ENCODE data around the gene WWC1.
"Not testable (repeated sequence)": the region's sequence is repeated elsewhere in the genome, so short reads cannot be mapped to it uniquely, and the experiment has no call there.

WWC1 gene

DNA sequence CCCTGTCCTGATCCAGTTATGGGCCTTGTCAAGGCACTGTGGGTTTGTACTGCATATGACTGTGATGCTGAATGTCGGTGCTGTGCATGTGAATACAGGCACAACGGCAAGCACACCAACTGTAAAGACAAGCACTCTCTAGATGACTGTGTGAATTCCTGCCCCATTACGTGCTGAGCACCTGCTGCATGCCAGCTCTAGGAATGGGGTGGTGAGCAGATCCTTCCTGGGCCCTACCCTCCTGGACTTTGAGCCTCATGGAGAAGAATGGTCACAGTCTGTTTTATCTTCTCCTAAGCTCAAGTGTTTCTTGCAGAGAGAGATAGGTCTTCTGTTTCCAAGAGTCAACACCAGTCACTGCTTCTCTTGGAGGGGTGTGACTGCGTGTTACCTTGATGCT is 138.9 kb downstream of the WWC1 start:
- no peak for FAIRE-seq
- no peak for DNase-seq (ENCODE audit: insufficient read length, low spot score)

GRCh38 chr5:168432903-168433302 is 141.5 kb downstream of the WWC1 start:
- DNase-seq (ENCODE audit: insufficient read length, low spot score) (no peak), FAIRE-seq (no peak)

DNA sequence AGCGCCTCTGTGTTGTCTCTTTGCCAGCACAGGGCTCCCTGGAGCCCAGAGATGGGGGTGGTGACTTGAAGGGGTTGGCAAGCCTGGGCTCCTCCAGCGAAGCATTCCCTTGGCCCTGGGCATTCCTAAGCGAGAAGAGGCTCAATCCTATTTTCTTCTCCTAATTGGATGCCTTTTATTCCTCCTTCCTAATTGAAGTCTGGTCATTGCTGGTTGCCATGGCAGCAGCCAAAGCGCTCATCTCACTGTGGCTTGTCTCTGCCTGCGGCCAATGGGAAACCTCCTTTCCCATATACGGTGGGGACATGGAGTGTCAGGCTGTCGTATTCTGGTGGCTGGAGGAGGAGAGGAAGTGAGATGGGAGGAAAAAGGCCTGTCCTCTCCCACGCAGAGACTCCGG is 142.6 kb downstream of the WWC1 start:
- no peak for FAIRE-seq

GRCh38 chr5:168434746-168435321 is 143.4 kb downstream of the WWC1 start:
- FAIRE-seq (no peak), DNase-seq (ENCODE audit: insufficient read length, low spot score) (no peak)

More for the DNA sequence above, 142.6 kb downstream of the WWC1 start:
- DNase-seq (ENCODE audit: insufficient read length, low spot score), result no peak

DNA sequence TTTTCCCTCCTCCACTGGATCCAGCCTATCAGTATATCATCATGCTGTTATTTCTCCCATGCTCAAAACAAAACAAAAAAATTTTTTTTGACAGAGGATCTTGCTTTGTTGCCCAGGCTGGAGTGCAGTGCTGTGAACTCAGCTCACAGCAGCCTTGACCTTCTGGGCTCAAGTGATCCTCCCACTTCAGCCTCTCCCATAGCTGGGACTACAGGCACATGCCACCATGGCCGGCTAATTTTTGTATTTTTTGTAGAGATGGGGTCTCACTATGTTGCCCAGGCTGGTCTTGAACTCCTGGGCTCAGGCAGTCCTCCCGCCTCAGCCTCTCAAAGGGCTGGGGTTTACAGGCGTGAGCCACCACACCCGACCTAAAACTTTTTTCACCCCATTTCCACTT is 143.9 kb downstream of the WWC1 start:
- FAIRE-seq; DNase-seq (ENCODE audit: insufficient read length, low spot score): not testable (repeated sequence)

GRCh38 chr5:168438349-168438748 is 146.9 kb downstream of the WWC1 start:
- DNase-seq (ENCODE audit: insufficient read length, low spot score), result no peak

DNA sequence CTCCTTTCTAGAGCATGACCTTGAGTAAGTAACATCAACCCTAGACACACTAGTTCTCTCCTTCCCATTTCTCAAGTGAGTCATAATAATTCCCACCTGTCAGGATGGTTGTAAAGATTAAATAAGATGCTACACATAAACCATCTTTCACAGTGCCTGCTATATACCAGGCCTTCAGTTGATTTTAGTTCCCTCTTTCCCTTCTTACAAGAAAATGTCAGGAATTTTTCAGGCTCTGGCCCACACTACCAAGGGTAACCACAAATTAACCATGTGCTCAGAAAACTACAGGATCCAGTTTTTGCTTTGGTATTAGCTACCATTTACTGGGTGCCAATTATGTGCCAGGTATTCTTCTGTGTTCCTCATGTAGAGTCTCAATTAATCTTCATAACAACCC is 152.1 kb downstream of the WWC1 start:
- no peak for DNase-seq (ENCODE audit: insufficient read length, low spot score)
- FAIRE-seq, result no peak

More at GRCh38 chr5:168438349-168438748, 146.9 kb downstream of the WWC1 start:
- no peak for FAIRE-seq

DNA sequence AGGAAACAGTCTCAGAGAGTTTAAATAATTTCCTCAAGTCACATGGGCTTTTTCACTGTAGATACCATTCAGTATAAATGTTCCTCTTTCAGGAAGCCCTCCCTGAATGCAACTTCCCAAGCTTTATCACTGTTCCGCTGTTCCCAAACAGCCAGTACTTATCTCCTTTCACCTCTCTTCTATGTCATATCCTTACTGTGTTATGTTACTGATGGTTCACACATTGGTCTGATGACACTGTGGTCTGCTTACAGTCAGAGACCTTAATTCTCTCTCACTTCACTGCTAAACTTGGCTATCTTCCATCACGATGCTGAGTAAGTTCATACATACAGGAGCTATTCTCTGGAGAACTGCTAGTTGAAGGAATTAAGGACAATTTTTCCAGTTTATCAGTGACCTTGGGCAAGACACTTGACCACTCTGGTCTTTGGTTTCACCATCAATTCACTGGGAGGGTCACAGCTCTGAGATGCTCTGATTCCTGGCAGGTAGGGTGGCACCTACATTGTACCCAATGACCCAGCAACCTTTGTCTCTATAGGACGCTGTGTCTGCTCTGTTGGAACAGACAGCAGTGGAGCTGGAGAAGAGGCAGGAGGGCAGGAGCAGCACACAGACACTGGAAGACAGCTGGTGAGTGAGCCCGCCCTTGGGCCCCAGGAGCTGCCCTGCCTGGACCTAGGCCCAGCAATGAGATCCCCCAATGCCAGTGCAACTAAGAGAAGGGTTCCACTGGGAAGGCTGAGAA is 152.7 kb downstream of the WWC1 start:
- no peak for DNase-seq (ENCODE audit: insufficient read length, low spot score)

GRCh38 chr5:168446983-168447619 is 155.7 kb downstream of the WWC1 start:
- FAIRE-seq (no peak), DNase-seq (ENCODE audit: insufficient read length, low spot score) (no peak)

More for the DNA sequence above, 152.7 kb downstream of the WWC1 start:
- FAIRE-seq, result no peak

- FAIRE-seq, result no peak
- DNase-seq (ENCODE audit: insufficient read length, low spot score), result no peak
Observed at GRCh38 chr5:168447808-168448207, 156.4 kb downstream of the WWC1 start.

DNA sequence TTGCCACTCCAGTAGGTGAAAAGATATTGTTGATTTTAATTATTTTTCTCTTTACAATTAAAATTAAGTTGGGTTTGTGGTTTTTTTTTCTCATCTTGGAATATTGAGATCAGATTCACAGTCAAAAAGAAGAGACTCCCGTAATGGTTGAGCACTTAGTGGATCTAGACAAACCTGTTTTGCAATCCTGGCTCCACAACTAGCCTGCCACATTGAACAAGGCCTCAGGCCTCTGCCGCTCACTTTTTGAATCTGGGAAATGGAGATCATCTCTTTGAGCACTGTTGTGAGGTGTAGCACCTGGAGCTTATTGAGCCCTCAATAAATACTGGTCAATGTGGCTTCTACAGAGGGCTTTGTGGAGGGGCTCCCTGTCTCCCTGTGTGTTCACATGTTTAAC is 157.7 kb downstream of the WWC1 start:
- DNase-seq (ENCODE audit: insufficient read length, low spot score) (no peak), FAIRE-seq (no peak)

- DNase-seq (ENCODE audit: insufficient read length, low spot score) (no peak), FAIRE-seq (no peak)
Observed at GRCh38 chr5:168451565-168451964, 160.1 kb downstream of the WWC1 start.

- DNase-seq (ENCODE audit: insufficient read length, low spot score), result no peak
- no peak for FAIRE-seq
Observed at GRCh38 chr5:168455201-168455600, 163.8 kb downstream of the WWC1 start.

DNA sequence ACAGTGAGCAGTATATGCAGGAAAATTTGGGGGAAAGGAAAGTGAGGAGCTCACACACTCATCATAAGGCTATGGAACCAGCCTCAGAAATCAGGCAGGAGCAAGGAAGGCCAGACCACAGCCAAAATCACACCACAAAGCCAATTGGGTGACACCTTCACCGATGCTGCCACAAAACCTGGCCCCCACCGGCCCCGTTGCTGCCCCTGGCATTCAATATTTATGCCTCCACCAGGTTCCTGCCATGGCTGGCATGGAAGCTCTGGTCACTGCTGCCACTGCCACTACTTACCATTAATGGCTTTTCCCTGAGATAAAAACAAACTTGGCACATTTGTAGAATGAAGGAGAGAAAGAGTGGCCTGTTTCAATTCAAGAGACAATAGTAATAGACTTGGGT is 166.1 kb downstream of the WWC1 start:
- FAIRE-seq (no peak), DNase-seq (ENCODE audit: insufficient read length, low spot score) (no peak)

GRCh38 chr5:168460606-168461005 is 169.2 kb downstream of the WWC1 start:
- DNase-seq (ENCODE audit: insufficient read length, low spot score) (no peak), FAIRE-seq (no peak)

GRCh38 chr5:168463081-168463480 is 171.6 kb downstream of the WWC1 start:
- DNase-seq (ENCODE audit: insufficient read length, low spot score) (no peak), FAIRE-seq (no peak)

- DNase-seq (ENCODE audit: insufficient read length, low spot score), result no peak
- FAIRE-seq, result no peak
Observed at GRCh38 chr5:168464214-168464613, 172.8 kb downstream of the WWC1 start.

- no peak for FAIRE-seq
- DNase-seq (ENCODE audit: insufficient read length, low spot score), result no peak
Observed at GRCh38 chr5:168464641-168465040, 173.2 kb downstream of the WWC1 start.

DNA sequence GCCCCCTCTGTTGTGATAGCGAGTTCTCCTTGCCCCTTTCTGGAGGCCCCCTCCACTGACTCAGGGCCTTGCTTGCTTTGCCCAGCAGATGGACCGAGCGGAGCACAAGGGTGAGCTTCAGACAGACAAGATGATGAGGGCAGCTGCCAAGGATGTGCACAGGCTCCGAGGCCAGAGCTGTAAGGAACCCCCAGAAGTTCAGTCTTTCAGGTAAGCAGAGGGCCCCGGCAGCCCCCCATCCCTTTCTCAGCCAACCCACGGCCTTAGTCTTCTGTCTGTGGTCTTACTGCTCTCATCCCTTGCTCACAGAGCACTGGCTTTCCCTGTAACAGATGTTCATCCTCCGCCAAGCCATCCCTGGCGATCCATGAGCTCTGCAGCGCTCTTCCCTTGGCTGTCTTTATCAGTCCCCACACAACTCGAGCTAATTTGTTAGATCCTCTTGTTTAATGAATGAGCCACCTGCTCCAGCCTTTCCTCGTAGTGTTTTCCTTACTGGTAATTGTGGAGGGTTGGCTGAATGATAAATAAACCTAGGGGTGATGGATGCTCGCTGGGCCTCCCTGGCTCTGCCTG is 176.4 kb downstream of the WWC1 start:
- no peak for FAIRE-seq
- no peak for DNase-seq (ENCODE audit: insufficient read length, low spot score)

GRCh38 chr5:168468836-168469235 is 177.4 kb downstream of the WWC1 start:
- no peak for FAIRE-seq
- DNase-seq (ENCODE audit: insufficient read length, low spot score), result peak; percentile 14

DNA sequence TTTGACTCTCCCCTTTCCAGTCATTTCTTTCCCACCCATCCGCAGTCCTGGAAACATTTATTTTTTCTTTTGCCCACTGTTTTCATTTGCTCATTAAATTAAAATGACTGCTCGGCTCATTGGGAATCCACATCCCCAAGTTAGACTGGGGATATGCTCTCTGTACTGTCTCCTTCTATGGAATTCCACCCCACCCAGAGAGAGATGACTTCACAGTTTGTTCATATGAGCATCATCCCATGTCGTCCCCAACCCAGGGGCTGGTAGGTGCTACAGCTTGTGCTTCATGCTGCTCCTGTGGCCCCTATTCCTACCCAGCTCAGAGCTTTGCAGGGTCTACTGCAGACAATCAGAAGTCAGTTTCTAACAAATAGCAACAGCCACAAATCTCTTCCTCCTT is 178.4 kb downstream of the WWC1 start:
- DNase-seq (ENCODE audit: insufficient read length, low spot score) (no peak), FAIRE-seq (no peak)

DNA sequence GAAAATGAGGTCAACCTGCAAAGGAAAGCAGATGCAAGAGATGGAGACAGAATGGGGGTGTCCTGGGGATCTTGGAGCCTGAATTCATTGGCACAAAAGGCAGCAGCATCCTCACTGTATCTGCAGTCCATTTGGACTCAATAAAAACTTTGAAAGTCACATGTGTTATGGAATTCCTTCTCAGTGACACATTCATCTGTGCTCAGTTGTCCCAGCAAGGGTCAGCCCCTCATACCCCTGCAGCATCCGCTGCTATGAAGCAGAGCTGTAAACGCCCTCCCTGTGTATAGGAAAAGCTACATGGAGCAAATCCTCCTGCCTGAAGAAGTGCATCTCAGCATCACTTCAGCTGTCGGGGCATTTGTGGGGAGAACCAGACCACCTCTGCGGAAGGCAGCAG is 180.3 kb downstream of the WWC1 start:
- peak; percentile 24 for DNase-seq (ENCODE audit: insufficient read length, low spot score)

More for the DNA sequence above, 180.3 kb downstream of the WWC1 start:
- no peak for FAIRE-seq
